SKM-1 treated with dmso at 0.1 percent for 144 hours (cell line): ENCODE results near the gene ZNF514.
"Not testable (repeated sequence)": the region's sequence is repeated elsewhere in the genome, so short reads cannot be mapped to it uniquely, and the experiment has no call there.

Source experiments
- DNase-seq: peaks from one replicate; lab custom pipeline; 2025; ENCODE audit not compliant: unreplicated experiment; lab: John Stamatoyannopoulos, UW

ZNF514 gene

DNA sequence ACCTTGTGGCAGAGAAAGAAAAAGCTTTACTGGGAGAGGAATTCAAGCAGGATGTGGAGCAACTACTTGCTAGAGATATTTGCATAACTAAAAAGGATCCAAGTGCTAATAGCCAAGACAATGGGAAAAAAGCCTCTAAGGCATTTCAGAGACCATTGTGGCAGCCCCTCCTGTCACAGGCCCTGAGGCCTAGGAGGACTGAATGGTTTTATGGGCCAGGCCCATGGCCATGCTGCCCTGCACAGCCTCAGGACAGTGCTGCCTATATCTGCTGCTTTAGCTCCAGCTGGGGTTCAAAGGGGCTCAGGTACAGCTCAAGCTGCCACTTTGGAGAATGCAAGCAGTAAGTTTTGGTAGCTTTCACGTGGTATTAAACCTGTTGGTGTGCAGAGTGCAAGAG, 20.9 kb downstream of the ZNF514 start:
- no peak for DNase-seq

DNA sequence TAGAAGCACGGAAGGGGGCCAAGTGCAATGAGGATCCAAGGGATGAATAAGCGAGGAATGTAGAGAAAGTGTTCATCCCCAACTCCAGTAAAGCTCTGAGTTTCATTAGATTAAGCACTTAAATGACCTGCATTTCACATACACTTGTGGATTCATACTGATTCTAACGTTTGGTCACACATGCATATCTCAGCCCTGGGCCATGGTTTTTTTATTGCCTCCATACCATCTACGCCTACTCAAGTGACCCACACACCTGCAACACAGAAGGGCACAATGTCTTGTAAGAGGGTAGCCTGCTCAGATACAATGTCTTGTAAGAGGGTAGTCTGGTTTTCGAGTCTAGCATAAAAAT, 37.5 kb downstream of the ZNF514 start:
- DNase-seq, result no peak

DNA sequence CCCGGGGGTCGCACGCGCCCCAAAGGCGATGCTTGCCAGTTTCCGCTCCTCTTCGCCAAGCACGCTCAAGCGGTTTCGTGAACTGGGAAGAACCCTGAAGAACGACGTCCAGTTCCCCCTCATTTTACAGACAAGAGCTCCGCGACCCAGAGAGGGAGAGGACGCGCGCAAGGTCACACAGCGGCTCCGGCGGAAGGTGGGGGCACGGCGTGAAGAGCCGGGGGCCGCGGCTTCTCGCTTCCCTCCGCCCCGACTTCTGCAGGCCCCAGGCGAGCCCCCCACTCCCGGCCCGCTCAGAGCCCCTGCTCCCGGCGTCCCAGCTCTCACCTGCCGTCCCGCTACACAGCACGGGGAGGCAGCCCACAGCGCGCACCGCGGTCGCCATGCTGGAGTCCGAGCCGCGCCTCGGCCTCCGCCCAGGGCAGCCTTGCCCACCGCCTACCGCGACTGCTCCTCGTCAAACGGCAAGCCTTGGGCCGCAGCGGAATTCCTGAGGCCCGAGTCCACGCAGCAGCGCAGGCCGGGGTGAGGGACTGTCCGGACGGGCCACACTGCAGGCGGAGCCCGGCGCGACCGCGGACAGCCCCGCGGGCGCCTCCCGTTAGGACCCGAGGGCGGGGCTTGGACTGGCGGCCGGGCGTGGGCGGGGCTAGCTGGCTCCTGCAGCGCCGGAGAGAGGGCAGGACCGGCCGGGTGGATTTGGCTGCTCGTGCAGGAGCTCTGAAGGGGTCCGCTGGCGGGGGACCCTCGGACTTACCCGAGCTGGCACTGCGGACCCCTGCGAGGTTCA, 38.0 kb downstream of the ZNF514 start, which contains the start of gene MRPS5:
MRPS5 (minus strand) TSS at position 402 of the 790 bp plus-strand sequence; CDS start at position 385, 17 bp downstream.
- peak; percentile 68 for DNase-seq

DNA sequence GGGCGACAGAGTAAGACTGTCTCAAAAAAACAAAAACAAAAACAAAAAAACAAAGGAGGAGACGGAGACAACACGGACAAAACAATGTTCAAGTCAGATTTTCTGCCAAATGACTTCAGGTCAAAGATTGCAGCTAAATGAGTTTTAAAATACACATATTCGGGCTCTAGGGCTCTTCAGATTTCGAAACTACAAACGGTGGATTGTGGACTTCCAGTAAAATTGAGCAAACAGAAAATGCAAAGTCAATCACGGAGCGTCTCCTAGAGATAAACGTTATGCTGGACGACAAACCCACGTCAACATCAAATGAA, 38.6 kb downstream of the ZNF514 start:
- DNase-seq, result peak; percentile 25

DNA sequence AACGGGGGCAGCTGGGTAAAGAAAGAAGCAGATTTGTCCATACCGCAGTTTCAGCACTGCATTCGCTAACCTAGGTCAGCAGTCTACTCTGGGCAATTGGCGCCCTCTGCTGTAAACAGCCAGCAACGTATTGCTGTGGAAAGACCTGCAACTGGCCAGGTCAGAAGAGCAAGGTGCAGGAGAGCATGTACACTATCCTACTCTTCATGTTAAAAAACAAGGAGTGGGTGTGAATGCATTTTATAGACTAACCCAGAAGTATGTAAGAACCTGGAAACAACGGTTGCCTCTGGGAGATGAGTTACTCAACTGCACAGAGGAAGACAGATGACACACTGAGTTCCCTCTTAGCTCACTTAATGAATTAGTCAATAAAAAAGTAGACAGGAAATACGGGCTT, 44.2 kb downstream of the ZNF514 start:
- peak; percentile 25 for DNase-seq

DNA sequence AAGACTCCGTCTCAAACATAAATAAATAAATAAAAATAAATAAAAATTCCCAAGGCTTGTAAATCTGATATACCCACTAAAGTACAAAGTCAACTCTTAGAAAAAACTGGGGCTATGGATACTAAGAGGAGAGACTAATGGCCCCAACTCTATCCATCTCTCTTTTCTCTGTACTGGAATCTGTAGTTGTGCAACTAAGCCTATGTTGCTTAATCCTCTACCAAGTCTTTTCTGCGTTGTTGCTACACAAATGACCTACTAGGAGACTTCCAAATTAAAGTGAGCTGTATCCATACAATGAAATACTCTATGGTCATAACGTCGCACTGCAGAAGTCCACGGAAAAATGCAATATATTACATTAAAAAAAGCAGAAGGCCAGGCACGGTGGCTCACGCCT, 46.2 kb downstream of the ZNF514 start:
- DNase-seq, result no peak

DNA sequence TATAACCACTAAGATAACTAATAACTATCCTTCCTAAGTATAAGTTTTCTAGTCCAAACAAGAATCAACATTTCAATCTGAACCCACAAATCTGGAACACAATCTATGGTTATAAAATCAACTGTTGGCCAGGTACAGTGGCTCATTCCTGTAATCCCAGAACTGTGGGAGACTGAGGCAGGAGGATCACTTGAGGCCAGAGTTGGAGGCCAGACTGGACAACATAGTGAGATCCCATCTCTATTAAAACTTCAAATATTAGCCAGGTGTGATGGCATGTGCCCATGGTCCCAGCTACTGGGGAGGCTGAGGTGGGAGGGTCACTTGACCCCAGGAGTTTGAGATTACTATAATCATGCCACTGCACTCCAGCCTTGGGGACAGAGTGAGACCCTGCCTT, 49.3 kb downstream of the ZNF514 start:
- no peak for DNase-seq

DNA sequence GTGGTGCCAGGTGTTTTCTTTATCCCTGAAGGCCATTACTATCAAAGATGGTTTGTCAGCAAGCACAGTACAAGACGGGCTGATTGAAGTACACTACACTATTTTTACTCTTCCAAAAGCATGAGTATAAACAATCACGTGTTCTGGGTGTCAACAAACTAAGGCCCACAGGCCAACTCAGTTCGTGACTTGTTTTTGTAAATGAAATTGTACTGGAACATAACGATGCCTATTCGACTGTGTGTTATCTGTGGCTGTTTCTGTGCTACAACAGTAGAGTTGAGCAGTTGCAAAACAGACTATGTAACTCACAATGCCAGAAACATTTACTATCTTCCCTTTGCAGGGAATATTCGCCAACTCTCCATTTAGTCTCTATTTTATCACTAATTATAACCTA, 50.4 kb downstream of the ZNF514 start:
- no peak for DNase-seq

DNA sequence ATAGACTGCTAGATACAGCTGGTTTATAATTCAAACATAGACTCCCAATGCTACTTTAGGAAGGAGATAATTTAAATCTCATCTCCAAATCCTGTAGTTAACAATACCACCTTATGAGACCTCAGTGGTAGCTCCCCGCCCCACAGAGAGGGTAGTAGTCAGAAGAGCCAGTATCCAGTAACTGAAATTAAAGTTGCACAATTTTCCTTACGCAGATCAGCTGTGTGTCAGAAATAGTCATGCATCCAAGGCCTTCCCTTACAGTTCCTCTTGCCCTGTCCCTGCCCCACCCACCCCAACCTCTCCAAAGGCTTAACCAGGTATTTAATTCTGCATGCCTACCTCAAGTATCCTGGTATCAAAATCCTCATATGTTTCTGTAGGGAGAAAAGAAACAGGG, 53.6 kb downstream of the ZNF514 start:
- DNase-seq, result no peak

DNA sequence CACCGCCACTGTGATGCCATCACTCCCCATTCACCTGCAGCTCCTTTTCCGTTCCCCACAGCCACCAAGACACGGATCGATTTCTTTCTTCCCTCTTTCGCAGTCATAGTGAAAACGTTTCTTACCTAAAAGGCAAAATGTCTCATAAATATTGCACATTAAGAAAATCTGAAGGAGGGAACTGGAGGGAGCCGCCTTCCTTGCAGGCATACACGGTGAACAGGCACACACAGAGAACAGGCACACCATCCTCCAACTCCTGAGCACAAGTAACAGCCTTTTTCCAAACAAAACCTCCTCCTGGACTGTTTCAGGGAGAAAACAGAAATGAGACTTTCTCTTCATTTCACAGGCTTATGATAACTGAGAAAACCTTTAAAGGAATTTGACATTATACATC, 55.0 kb downstream of the ZNF514 start:
- no peak for DNase-seq

DNA sequence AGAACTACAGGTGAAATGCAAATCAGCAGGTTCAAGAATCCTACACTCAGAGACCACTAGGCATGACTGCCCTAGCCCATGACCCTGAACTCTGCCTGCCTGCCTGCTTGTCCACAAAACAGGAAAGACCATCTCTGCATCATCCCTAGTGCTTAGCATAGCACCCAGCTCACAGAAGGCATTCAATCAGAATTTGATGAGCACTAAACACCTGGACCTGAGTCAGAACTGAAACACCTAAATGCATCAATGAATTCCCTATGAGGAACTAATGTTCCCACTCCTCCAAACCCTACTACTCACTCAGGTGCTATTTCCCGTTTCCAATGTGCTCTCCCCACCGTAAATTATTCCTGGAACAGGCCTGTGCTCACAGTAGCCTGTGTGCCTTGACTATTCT, 59.7 kb downstream of the ZNF514 start:
- DNase-seq, result no peak

DNA sequence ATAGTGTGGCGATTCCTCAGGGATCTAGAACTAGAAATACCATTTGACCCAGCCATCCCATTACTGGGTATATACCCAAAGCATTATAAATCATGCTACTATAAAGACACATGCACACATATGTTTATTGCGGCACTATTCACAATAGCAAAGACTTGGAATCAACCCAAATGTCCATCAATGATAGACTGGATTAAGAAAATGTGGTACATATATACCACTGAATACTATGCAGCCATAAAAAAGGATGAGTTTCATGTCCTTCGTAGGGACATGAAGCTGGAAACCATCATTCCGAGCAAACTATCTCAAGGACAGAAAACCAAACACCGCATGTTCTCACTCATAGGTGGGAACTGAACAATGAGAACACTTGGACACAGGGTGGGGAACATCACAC, 61.4 kb downstream of the ZNF514 start:
- DNase-seq, result not testable (repeated sequence)
